HG03520 (cell line): ENCODE data around the gene CHML.

Source experiments
- ATAC-seq: cut with Tn5 transposase; IDR thresholded peaks from one replicate; pipeline ENCODE4 v1.9.1; 2021; ENCODE audit warnings: mild to moderate bottlenecking, moderate library complexity; ENCODE audit not compliant: unreplicated experiment

CHML gene

GRCh38 chr1:241646201-241646600 lies 6.0 kb upstream of the CHML start:
- no peak for ATAC-seq

DNA sequence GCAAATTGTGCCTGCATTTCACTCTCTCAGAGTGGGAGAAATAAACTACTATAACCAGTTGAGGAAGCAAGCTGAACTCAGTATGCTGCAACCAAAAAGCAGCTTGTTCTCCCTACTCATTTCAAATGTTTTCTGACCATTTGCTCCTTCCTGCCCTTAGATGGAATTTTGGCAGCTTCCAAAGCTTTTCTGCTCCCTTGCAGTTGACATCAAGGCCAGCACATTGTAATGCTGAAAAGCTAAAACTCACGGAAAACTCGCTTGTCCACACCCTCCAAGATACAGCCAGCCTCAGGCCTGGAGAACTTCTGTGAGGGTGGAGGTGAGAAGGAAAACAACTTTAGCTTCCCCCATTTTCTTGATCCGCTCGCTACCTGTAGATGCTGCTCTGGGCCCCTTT lies 5.0 kb upstream of the CHML start:
- ATAC-seq = no peak

DNA sequence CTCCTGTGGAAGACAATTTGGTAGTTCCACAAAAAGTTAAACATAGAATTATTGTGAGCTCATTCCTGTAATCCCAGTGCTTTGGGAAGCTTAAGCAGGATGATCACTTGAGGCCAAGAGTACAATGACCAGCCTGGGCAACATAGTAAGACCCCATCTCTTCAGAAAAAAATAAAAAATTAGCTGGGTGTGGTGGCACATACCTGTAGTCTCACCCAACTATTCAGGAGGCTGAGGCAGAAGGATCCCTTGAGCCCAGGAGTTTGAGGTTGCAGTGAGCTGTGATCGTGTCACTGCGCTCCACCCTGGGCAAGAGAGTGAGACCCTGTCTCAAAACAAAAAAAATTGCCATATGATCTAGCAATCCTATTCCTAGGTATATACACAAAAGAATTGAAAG lies 4.1 kb upstream of the CHML start:
- no peak for ATAC-seq

GRCh38 chr1:241642593-241642944 lies 2.4 kb upstream of the CHML start:
- ATAC-seq = no peak

DNA sequence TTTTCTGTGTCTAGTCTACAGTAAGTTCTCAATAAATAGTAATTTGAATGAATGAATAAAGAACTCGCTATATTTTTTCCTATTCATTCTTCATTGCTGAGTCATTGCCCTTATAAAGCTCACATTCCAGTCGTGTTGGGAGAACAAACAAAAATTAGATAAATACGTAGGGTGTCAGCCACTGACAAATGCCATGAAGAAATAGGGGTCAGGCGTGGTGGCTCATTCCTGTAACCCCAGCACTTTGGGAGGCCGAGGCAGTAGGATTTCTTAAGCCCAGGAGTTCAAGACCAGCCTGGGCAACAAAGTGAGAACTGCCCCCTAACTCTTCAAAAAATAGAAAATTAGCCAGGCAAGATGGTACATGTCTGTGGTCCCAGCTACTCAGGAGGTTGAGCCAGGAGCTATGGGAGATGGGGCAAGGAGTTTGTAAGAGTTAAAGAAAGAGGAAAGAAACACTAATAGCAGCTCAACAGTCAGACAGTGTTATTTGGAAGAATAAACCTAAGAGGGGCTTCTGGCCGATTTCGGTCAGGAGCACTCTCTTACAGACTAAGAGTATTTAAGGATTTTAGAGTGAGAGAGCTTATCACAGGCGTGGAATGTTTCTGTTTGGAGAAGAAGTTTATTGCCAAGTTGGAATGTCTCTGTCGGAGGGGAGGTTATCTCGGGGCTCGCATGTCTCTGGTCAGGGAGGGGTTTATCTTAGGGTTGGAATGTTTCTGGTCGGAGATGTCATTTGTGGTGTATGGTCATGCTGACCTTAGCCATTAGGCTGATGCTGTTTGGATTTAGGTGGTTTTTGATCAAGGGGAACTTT lies 1.8 kb upstream of the CHML start:
- ATAC-seq = no peak

DNA sequence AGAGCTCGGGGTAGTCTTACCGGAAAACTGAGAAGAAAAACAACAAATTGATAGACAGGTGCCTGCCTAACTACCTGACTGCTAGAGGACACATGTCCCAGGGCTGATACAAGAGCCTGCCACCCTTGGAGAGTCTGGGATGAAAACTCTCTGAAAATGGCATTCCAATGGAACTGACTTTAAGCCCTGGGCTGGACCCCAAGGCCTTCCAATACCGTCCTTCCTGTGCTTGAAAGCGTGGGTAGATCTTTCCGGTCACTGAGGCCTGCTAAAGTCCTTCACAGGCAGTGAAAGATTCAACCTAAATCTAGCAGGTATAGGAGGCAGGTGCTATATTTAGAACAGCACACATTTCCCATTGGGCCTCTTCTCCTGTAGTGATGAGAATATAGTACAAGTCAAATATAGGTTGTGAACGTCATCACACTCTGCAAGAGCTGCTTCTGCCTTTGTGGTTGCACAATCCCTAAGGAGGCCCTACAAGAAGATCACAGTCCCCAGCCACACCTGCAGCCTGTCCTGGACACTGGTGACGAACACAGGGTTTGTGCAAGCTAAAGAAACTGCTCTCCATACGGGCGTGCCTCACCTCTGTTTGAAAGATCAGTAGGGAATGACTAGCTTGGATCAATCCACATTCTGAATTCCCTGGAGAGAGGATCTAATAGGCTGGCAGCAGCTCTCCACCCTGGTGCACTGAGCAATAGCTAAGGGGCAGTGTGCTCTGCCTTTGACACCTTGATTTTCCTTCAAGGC lies 876 bp upstream of the CHML start:
- no peak for ATAC-seq

DNA sequence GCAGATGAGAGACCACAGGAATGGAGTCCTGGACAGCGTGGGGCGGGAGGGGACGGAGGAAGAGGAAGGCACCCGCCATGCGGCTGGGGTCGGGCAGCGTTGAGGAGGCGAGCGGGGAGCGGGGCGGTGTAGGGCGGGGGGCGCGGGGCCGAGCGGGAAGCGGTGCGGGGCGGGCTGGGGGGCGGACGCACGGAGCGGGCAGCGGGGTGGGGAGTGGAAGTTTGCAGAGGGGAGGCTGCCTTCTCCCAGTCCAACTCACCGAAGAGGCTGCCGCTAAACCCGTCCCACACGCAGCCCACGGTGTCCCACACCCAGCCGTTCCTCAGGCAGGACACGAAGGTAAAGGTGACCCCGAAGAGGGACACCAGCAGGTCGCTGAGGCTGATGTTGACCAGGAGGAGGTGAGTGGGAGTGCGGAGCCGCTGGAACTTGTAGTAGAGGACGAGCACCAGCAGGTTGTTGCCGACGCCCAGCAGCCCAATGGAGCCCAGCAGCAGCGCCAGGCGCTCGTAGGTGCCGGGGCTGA lies 483 bp downstream of the CHML start:
- ATAC-seq = peak; percentile 52

- no peak for ATAC-seq
These were observed 1.1 kb downstream of the CHML start for GRCh38 chr1:241638909-241639622.

- no peak for ATAC-seq
These were observed 2.0 kb downstream of the CHML start for GRCh38 chr1:241638099-241638682.

- no peak for ATAC-seq
These were observed 2.6 kb downstream of the CHML start for GRCh38 chr1:241637604-241638003.

DNA sequence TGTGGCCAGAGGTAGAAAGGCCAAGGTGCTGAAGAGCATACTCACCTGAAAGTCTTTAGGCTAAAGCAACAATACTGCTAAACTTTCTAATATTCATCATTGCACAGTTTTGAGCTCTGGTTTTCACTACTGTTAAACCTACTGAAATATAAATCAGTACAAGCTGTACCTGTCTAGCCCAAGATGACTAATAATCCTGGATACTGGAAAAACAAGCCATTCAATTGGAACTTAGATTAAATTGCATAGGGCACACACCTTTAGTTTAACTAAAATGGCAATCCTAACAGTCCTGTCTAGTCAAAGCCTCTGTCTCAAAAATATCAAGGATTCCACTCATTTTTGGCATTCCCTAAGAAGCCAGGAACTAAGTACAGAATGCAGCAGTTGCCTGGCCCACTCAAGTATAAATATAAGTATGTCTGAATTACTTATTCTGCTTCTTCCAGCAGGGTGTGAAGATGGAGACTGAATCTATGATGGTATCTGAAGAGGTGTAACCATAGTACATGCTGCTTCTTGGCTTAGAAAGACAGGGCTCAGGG lies 3.1 kb downstream of the CHML start:
- ATAC-seq = no peak

GRCh38 chr1:241636291-241636690 lies 3.9 kb downstream of the CHML start:
- ATAC-seq = no peak

GRCh38 chr1:241635556-241636152 lies 4.5 kb downstream of the CHML start:
- ATAC-seq = no peak

- no peak for ATAC-seq
These were observed 7.2 kb downstream of the CHML start for GRCh38 chr1:241632987-241633386.

- ATAC-seq = no peak
These were observed 8.5 kb downstream of the CHML start for GRCh38 chr1:241631674-241632073.

DNA sequence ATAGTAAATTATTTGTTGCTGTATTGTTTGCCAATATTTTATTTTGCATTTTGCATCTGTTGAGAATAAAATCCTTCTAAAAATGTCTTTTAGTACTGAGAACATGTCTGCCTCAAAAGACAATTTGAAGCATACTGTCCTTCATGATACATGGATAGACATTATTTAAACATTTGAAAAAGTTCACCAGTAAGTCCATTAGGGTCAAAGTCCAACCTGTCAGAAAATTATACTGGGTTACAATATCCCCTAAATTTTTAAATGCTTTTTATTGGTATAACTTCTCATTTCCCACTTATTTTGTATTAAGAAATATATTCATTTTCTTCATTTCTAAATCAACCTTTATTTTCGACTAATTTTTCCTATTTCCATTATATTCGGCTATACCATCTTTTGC lies 9.3 kb downstream of the CHML start:
- ATAC-seq = no peak

- ATAC-seq = no peak
These were observed 9.7 kb downstream of the CHML start for GRCh38 chr1:241630476-241630875.

DNA sequence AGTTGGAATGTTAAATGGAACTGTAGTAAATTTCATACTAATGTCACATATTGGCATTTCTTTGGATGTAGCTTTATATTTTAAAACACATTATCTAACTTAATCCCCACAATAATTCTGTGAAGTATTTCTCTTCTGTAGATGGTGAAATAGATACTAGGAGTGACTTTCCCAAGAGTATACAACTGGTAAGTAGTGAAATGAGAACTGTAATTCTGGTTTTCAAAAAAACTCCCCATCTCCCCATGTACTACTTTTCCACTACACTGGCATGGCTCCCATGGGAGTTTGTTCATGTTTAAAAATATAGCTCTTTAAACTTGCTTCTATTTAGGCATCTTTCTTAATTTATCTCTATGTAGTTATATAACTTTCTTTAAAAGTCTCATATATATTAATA lies 10.2 kb downstream of the CHML start:
- no peak for ATAC-seq

DNA sequence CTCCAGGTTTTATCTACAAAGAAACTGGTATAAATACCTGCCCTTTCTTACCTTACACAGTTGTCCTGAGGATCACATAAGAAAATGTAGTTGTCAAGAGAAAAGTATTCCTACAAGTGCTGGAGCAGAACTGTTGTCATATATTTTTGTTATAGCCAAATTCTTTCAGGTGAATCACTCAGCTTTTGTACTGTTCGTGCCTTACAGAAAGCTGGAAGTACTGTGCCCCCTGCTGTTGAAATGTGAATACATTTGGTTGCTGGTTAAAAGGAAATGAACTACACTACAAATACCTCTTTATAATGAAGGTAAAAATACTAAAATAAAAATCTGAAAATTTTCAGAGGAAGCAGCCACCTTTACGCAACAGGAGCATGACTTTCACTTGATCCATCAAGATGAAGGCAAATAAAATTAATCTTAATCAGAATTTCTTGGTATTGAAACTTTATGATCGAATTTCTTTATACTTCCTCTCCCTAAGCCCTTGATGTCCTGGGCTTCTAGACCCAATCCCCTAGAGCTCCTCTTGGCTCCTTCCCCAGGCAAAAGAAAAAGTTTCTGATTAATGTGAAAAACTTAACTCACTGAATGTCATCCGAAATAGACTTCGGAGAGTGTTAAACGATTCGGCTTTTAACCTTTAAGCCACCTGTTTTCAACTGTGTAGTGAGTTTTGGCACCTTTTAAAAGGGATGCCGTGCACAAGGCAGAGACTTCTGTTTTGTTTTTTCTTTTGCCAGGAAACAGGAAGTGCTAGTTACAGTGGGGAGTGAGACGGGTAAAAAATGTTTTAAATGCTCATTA lies 12.5 kb downstream of the CHML start:
- ATAC-seq = peak; percentile 83

GRCh38 chr1:241624935-241625334 lies 15.2 kb downstream of the CHML start:
- ATAC-seq = no peak
